ENCODE results near the gene APCDD1.
"Not testable (repeated sequence)": the region's sequence is repeated elsewhere in the genome, so short reads cannot be mapped to it uniquely, and the experiment has no call there.

The APCDD1 gene

DNA sequence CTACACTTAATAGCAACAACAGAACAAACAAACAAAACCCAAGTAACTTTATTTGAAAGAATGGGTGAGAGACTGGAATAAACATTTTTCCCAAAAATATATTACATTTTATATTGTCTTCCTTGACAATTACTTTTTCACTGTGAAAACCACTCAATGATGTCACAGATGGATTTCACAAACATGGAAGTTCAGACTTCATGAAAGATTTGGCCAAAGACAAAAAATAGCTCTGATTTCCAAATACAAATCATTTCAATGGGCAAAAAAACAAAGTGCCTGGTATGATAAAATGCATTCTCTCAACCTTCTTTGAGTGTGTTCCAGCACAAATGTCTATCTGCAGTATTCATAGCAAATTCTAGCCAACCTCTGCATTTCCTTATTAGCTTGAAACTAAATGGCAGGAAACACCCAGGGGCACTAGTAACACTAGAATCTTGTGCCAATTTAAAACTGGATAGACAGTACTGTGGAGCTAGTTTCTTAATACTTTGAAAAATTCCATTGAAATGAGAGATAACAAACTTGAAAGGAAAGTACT lies 42.8 kb downstream of the APCDD1 start:
- DNase-seq = no peak

- DNase-seq = no peak
These were observed 44.8 kb downstream of the APCDD1 start for GRCh38 chr18:10499230-10499629.

GRCh38 chr18:10500038-10500437 lies 45.6 kb downstream of the APCDD1 start:
- no peak for DNase-seq

DNA sequence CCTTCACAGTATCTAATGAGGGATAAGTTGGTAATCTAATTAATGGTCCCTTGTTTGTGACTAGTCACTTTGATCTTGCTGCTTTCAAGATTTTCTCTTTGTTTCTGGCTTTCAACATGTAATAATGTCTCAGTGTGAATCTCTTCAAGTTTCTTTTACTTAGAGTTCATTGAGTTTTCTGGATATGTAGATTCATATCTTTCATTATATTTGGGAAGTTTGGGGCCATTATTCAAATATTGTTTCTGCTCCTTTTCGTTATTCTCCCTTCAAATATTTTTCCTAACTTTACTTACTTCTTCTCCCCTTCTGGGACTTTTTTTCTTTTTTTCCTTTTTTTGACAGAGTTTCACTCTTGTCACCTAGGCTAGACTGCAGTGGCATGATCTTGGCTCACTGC lies 50.3 kb downstream of the APCDD1 start:
- DNase-seq = no peak

DNA sequence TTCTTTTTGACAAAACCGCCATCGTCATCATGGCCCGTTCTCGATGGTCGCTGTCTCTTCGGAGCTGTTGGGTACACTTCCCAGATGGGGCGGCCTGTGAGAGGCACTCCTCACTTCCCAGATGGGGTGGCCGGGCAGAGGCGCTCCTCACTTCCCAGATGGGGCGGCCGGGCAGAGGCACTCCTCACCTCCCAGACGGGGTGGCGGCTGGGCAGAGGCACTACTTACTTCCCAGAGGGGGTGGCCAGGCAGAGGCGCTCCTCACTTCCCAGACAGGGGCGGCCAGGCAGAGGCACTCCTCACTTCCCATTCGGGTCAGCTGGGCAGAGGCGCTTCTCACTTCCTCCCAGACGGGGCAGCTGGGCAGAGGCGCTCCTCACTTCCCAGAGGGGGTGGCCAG lies 51.5 kb downstream of the APCDD1 start:
- DNase-seq = not testable (repeated sequence)

DNA sequence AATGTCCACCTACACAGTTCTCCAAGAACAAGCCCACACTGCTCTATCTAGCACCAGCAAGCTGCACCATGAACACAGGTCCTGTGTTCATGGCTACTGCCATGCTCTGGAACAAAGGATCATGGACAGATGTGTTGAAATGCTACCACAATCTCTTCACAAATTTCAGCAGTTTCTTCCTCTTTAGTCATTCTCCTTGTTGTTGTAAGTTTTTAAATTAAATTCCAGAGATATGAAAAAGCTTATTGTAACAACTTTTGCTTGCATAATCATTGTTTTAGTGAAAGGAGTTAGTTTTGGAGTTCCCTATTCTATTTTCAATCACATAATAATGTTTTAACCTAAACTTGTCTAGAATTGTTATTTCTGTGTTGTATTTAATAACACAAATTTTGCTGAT lies 54.2 kb downstream of the APCDD1 start:
- DNase-seq = no peak

GRCh38 chr18:10511236-10511635 lies 56.8 kb downstream of the APCDD1 start:
- DNase-seq = no peak

DNA sequence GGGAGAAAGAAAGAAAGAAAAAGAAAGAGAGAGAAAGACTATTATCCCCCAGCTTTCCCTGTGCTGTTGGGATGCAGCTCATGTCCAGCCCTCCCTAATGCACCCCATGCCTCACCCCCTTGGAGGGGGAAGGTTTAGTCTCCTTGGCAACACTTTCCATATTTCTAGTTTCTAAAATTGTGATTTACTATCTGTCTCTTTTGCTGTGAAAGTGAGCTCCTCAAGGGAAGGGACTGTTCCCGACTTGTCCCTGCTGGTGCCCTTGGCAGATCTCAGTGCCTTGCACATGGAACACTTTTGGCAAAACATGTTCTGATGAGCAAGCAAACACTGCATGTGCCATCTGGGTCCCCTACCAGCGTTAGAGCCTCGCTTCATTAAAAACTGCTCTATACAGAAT lies 59.6 kb downstream of the APCDD1 start:
- no peak for DNase-seq

DNA sequence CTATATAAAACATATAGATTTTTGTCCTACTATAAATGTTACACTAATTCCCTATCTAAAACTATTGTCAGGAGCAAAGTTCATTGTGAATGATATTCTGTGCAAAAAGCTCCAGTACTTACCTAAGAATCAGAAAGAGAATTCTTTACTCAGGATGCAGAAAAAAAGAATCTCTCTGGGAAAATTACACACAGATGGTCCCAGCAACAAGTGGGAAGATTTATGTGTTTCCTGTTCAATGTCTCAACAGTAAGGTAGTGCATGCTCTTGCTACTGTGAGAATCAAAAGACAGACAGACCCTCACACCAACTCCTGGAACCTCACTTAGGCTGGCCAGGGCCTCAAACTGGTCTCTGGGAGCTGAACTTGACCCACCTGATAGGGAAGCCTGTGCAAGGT lies 60.2 kb downstream of the APCDD1 start:
- DNase-seq = no peak

GRCh38 chr18:10515456-10515855 lies 61.0 kb downstream of the APCDD1 start:
- no peak for DNase-seq

- DNase-seq = no peak
These were observed 61.6 kb downstream of the APCDD1 start for GRCh38 chr18:10516078-10516477.

DNA sequence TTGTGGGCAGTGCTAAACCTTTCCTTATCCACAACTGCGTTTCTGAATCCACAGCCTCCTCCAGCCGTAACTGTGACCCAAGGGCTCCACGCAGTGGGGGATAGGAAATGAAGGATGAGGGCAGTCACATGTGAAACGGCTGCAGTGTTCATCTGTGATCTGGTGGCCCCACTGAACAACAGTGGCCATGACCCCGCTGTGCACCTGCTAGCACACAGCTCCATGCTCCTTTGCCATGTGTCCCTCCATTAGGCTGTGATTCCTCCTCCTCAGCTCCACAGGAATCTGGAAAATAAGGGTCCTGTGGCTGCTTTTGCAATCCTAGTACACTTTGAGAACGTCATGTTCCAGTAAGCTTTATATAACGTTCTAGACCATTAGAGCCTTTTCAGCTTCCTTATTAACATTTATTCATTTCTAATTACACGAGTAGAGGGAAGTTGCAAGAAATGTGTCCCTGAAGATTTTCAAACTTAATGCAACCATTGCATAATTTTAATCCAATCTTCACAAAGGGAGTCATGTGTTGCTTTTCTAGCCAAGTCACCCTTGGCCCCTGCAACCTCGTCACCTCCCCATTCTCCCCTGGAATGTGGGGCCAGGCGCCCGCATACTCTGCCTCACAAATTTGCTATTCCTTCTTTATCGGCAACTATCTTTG lies 64.3 kb downstream of the APCDD1 start:
- DNase-seq = no peak

- no peak for DNase-seq
These were observed 64.9 kb downstream of the APCDD1 start for GRCh38 chr18:10519366-10519765.

DNA sequence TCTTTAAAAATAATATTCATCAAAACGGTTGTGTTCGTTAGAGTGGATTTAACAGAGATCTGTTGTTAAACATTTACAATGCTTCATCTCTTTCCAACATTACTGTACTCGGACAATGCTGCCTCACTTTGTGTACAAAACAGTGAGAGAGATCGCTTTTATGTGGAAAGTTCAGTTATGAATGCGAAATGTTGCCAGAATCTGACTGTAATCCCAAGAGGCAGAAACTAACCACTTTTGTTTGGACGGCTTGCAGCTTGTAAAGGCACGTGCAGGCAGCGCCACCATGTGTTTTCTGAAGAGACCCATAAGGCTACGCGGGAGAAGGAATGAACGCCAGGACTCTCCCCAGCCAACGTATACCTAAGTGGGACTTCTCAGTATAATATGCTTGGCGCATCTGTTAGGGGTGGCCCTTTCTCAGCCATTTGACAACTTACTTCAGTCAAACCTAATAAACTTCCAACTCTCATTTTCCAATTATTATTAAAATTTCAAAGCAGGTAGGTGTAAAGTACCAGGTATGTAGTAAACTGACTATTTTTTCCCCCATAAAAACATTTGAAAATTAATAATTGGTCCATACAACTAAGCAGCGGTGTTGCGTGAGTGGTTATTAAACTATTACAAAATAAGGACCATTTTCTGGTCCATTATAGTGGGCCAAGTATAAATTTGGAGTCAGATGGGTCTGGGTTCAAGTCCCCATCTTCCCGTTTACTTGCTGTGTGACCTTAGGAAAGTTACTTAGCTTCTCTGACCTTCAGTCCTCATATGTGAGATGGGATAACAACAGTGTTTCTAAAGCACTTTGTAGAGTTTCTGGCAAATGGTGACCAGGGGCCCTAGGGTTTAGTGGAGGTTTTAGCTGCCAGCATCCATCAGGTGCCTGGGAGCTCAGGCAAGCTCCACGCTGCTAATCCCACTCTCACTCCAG lies 65.8 kb downstream of the APCDD1 start:
- peak; percentile 66 for DNase-seq

- DNase-seq = no peak
These were observed 67.1 kb downstream of the APCDD1 start for GRCh38 chr18:10521566-10521965.

DNA sequence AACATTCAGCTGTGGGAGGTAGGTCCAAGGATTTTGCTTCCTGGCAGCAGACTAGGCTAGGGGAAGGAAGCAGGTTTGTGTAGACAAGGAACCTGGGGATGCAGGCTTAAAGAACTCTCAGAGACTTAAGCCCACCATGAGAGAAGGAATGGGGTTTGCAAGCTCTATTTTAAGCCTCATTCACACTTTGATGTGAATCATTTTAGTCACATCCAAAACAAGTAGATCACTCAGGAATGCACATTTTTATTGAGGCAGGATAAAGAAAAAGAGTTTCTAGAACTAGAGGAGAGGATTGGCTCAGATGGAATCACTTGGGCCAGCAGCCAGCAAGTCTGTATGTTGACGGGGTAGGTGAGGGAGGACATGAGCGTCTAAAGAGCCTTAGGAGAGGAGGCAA lies 68.1 kb downstream of the APCDD1 start:
- DNase-seq = no peak

DNA sequence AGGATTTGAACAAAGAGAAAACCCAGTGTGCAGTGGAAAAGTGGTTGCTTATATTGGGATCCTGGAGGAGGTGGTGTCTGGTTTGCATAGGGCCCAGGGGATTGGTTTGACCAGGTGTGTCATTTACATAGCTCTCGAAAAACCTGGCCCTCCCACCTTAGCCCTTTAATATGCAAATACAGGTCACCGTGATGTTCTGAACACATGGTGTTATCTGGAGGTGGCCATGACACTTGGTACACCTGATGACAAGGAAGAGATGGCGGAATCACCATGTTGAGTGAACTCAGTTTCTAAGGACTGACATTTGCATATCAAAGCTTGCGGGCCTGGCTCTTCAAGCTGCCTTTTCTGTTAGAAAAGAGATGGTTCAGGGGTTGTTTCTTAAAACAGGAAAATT lies 69.1 kb downstream of the APCDD1 start:
- no peak for DNase-seq

DNA sequence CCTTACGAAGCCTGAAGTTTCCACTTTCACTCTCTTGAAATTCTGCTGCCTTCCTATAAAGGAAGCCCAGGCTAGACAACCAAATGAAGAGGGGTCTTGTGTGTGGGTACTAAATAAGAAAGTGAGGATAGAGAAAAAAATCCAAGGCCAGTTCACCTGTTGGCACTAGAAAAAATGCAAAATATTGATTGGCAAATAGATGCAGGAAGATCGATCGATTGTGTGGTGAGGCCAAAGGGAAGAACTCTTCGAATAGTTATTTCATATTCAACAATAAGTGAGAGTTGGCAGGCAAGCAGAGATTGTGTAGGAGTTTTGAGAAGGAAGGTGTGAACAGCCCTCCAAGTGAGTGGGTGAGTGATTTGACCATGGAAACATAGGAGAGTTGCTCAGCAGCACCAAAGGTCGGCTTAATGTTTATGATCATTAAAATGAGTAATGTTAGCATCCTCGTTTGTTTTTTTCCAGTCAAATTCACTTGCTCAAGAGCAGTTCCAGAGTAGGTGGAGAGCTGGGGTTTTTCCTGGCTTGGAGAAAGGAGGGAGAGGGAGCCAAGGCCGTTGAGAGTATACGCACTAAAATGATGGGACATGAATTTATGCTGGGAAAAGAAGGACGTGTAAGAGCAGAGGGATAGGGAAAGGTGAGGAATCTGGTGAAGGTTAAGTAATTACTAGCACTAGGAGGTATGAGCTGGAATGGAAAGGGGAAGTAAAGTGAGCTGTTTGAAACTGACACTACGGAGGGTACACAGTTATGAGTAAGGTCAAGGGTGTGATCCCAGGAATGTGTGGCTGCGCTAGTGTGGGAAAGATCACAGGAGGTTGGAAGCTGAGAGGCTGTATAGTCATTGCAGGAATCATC lies 70.3 kb downstream of the APCDD1 start:
- no peak for DNase-seq

DNA sequence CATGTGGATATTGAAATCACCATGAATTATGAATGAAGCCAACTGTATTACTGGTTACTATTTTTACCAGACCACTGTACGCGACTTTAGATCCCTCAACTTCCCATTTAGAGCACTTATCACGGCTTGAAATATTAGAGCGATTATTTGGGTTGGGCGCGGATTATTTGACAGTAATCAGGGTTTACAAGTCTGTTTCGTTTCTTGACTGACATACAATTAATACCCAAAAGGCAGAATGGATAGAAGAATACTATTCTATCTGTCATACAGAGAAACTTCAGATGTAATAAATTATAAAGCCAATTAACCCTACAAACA lies 70.9 kb downstream of the APCDD1 start:
- DNase-seq = no peak

DNA sequence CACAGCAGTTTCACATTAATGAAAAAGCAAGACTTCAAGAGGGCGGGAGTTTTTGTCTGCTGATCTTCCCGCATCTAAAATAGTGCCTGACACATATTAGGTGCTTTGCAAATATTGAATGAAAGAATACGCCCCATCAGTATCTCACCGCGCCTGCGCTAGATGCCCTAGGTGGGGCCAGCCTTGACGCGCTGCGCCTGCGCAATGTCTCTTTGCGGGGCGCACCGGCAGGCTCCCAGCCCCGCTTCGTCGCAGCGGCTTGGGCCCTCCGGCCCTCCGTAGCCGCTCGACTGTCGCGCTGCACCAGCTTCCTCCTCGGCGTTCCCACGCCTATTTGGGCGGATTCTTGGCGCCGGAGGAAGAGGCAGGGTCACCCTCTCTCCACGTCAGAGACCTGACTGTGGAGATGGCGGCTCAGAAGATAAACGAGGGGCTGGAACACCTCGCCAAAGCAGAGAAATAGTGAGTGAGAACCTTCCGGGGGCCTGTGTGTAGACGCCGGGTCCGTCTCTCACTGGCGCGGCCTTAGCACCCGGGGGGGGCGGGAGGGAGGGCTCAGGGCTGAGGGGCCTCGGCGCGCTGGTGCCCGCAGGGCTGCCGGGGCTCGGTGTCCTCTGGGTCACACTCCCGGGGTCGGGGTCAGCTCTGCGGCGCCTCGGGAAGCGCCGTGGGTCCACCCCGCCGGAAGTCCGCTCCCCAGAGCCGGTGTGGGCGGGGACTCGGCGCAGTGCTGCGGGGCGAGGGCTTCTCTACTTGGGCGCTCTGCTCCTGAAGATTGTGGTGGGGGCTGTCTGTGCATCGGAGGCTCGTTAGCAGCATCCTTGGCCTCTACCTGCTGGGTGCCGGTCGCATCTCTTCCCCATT lies 71.5 kb downstream of the APCDD1 start, which contains the start of gene NAPG:
Gene NAPG, plus strand, starts transcription at position 331 of the 864 bp plus-strand sequence. Its CDS starts 76 bp downstream, at position 407.
- DNase-seq = peak; percentile 93

- no peak for DNase-seq
These were observed 72.1 kb downstream of the APCDD1 start for GRCh38 chr18:10526561-10526949.

- DNase-seq = no peak
These were observed 74.0 kb downstream of the APCDD1 start for GRCh38 chr18:10528439-10528838.

All from CD4-positive, alpha-beta T cell treated with Interleukin-17A for 1 hour (primary cell).